ENCODE measurements around the gene SNCA. TPM values are rescaled to one million over a fixed set of nuclear protein-coding genes. Genes with fewer than 3 reads are reported as not detected.

Gene SNCA
- total and polyA plus RNA-seq, 2 of the 8 experiments (the other 6 are each of a cell fraction or from before 2014, with no cell fraction given): 8.5 to 16.8 TPM

DNA sequence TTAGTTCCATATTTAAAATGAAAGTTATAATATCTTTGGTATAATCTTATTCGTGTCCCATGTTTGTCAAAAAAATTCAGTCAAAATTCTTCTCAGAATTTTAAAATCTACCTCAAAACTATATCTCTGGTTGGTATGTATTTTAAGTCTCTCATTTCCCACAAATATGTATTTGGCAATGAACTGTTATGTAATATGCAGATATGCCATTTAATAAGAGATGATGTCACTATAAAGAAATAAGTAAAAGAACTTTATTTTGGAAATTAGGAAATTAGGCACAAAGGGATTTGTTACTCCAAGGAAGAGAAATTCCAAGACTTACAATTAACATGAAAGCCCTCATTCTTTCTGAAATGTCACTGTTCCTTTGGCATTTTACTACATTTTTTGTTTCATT, 15.3 kb downstream of the SNCA start (continued):
- no peak for TF ChIP-seq CHD7 (IDR thresholded peaks at IDR 0.05; ENCODE audit: insufficient replicate concordance, low read length)
- TF ChIP-seq POU5F1 (IDR thresholded peaks at IDR 0.05; ENCODE audit: low read depth, low read length): no peak
